Middle frontal gyrus (tissue), 1 donor: ENCODE data around the gene FOXE3.

Source experiments
- DNase-seq: peaks from one replicate; pipeline ENCODE4 v3.0.0-alpha.2; 2015; ENCODE audit warnings: low spot score; ENCODE audit errors: extremely low spot score

The FOXE3 gene

GRCh38 chr1:47403321-47403910 lies 12.7 kb upstream of the FOXE3 start:
- DNase-seq: no peak

- no peak for DNase-seq
These were observed 10.4 kb upstream of the FOXE3 start for GRCh38 chr1:47405697-47406096.

- DNase-seq: no peak
These were observed 9.1 kb upstream of the FOXE3 start for GRCh38 chr1:47406966-47407365.

- DNase-seq: no peak
These were observed 8.6 kb upstream of the FOXE3 start for GRCh38 chr1:47407481-47407880.

GRCh38 chr1:47409311-47410067 lies 6.6 kb upstream of the FOXE3 start:
- no peak for DNase-seq

- DNase-seq: no peak
These were observed 6.0 kb upstream of the FOXE3 start for GRCh38 chr1:47410068-47410455.

- DNase-seq: no peak
These were observed 4.6 kb upstream of the FOXE3 start for GRCh38 chr1:47411436-47411835.

GRCh38 chr1:47412437-47412836 lies 3.6 kb upstream of the FOXE3 start:
- no peak for DNase-seq

- DNase-seq: no peak
These were observed 459 bp downstream of the FOXE3 start for GRCh38 chr1:47416319-47417169.

GRCh38 chr1:47417170-47418044 lies 1.3 kb downstream of the FOXE3 start:
- no peak for DNase-seq

- DNase-seq: no peak
These were observed 2.0 kb downstream of the FOXE3 start for GRCh38 chr1:47418122-47418521.

GRCh38 chr1:47418681-47419325 lies 2.7 kb downstream of the FOXE3 start:
- no peak for DNase-seq

GRCh38 chr1:47420547-47420946 lies 4.5 kb downstream of the FOXE3 start:
- DNase-seq: no peak

- no peak for DNase-seq
These were observed 7.8 kb downstream of the FOXE3 start for GRCh38 chr1:47423872-47424271.

GRCh38 chr1:47424336-47424982 lies 8.4 kb downstream of the FOXE3 start:
- DNase-seq: no peak

GRCh38 chr1:47431534-47431933 lies 15.4 kb downstream of the FOXE3 start:
- DNase-seq: no peak

GRCh38 chr1:47432071-47433036 lies 16.3 kb downstream of the FOXE3 start:
- DNase-seq: peak; percentile 42

- no peak for DNase-seq
These were observed 16.9 kb downstream of the FOXE3 start for GRCh38 chr1:47433037-47433421.

- DNase-seq: no peak
These were observed 17.5 kb downstream of the FOXE3 start for GRCh38 chr1:47433477-47434050.
